Karpas-422 (cell line): ENCODE measurements around the gene AMER1. TPM values are rescaled to one million over a fixed set of nuclear protein-coding genes. Genes with fewer than 3 reads are reported as not detected.

Source experiments
- DNase-seq: peaks from one replicate; pipeline ENCODE4 v3.0.0-alpha.2; 2015
- H2AFZ ChIP-seq: fragments of 200-600 bp; sonication (generic); 2 replicates; pipeline ENCODE4 v1.6.1; 2014; ENCODE audit warnings: antibody characterized with exemption, low read length, mixed read lengths
- H3K27ac ChIP-seq: fragments of 200-600 bp; sonication (generic); 2 replicates; pipeline ENCODE4 v1.5.1; 2014; ENCODE audit warnings: mild to moderate bottlenecking, low read length, moderate library complexity
- H3K27me3 ChIP-seq: fragments of 200-600 bp; sonication (generic); 2 replicates; pipeline ENCODE4 v1.6.1; 2014; ENCODE audit warnings: low read length, mixed read lengths
- H3K36me3 ChIP-seq: fragments of 200-600 bp; sonication (generic); 2 replicates; pipeline ENCODE4 v1.6.1; 2014; ENCODE audit warnings: low read length, mixed read lengths; ENCODE audit not compliant: insufficient read depth
- H3K4me1 ChIP-seq: fragments of 200-600 bp; sonication (generic); 2 replicates; pipeline ENCODE4 v1.6.1; 2014; ENCODE audit warnings: mild to moderate bottlenecking, low read length, mixed read lengths
- H3K4me2 ChIP-seq: fragments of 200-600 bp; sonication (generic); 2 replicates; pipeline ENCODE4 v1.6.1; 2014; ENCODE audit warnings: low read length, low read depth, mild to moderate bottlenecking; ENCODE audit not compliant: poor library complexity, severe bottlenecking
- H3K4me3 ChIP-seq: fragments of 200-600 bp; sonication (generic); 2 replicates; pipeline ENCODE4 v1.5.1; 2014; ENCODE audit warnings: mild to moderate bottlenecking, antibody characterized with exemption, low read length, mixed read lengths
- H3K79me2 ChIP-seq: fragments of 200-600 bp; sonication (generic); 2 replicates; pipeline ENCODE4 v1.6.1; 2014; ENCODE audit warnings: mild to moderate bottlenecking, low read length, mixed read lengths
- H3K9ac ChIP-seq: fragments of 200-600 bp; sonication (generic); 2 replicates; pipeline ENCODE4 v1.6.0; 2014; ENCODE audit warnings: low read length
- H3K9me2 ChIP-seq: fragments of 200-600 bp; sonication (generic), shearing (Covaris generic); replicated peaks from 2 replicates; pipeline ENCODE4 v1.6.0; 2014; ENCODE audit warnings: mild to moderate bottlenecking, low read length, moderate library complexity; ENCODE audit not compliant: insufficient read depth
- H3K9me3 ChIP-seq: fragments of 300-700, 200-600 bp; sonication (generic); 2 replicates; pipeline ENCODE4 v1.6.1; 2014; ENCODE audit warnings: low read length, mixed read lengths
- H4K20me1 ChIP-seq: fragments of 200-600 bp; sonication (generic); 2 replicates; pipeline ENCODE4 v1.6.1; 2014; ENCODE audit warnings: mild to moderate bottlenecking, antibody characterized with exemption, low read length, low read depth; ENCODE audit not compliant: insufficient read depth
- total RNA-seq: library from RNA; depleted of rRNA; stranded (reverse); fragments of >200 nt; shearing (Covaris generic); gene quantifications from 2 replicates; pipeline ENCODE4 v1.2.3, GENCODE V29; 2014; ENCODE audit warnings: low replicate concordance

AMER1 gene
- total RNA-seq, 1 experiment from 2014 or later: 3.1 TPM

DNA sequence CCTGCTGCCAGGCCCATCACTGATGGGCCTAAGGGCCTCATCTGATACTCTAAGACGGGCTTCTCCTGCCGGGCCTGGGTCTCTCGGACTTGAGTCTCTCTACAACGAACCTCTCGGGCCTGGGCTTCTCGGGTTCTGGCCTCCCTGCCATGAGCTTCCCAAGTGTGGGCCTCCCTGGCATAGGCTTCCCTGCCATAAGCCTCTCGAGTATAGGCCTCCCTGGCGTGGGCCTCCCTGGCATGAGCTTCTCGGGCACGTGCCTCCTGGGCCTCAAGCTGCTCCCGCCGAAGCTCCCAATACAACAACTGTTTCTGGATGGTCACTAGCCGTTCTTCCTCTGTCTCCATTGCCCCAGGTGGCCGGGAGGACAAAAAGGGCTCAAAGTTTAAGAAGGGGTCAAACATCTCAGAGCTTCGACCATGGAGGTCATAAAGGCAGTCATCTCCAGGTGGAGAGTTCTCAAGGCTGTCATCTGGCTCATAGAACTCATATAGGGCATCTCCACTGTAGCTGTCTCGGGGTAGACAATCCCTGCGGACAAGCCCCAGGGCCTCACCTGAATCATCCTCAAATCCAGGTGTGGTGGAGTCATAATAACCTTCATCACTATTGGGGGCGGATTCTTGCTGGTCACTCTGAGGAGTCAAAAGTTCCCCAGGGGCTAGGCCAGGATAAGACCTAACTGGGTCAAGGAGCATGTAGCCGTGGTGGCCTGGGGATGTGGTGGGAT lies 14.1 kb downstream of the AMER1 start:
- Histone ChIP-seq H3K36me3 (no peaks in the 10 kb centered on the region), H3K4me3 (no peak overlapping the region), H3K9me3 (no peaks in the 10 kb centered on the region; the same call in 1 of the 2 replicates), H2AFZ (no peak overlapping the region), H4K20me1 (no peaks in the 10 kb centered on the region), H3K9ac (no peak overlapping the region), H3K27ac (no peak overlapping the region), H3K4me2 (no peak overlapping the region), H3K9me2 (no peaks in the 10 kb centered on the region), H3K27me3 (no peaks in the 10 kb centered on the region), H3K4me1 (peaks cover 7% of the 10 kb centered on the region), H3K79me2 (peaks cover 7% of the 10 kb centered on the region; the same call in 1 of the 2 replicates)
- DNase-seq: no peak

DNA sequence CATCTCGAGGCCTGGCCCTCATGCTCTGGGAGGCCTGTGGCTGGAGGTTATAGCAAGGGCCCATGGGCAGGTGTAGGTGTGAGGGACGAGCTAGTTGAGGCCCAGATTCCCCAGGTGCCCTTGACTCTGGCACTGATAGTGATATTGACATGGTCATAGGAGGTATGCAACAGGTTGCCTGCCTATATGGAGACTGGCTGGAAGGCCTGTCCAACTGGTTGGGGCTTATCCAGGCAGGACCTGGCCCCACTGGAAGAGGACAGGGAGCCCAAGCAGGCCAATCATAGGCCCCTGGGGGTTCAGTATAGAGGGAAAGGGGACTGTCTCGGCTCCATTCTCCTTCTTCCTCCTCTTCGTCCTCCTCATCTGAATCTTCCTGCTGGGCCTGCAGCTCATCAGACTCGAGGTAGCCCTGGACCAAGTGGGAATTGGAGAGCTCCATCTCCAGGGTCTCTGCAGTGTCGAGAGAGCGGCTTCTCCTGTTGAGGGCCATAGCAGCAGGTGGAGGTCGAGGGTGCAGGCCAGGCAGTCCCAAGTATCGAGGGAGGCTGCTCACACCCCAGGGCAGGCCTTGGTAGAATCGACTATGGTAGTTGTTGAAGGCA lies 15.3 kb downstream of the AMER1 start:
- H3K27ac ChIP-seq: no peak overlapping the region
- no peaks in the 10 kb centered on the region for H3K9me2 ChIP-seq
- no peak overlapping the region for H3K4me2 ChIP-seq
- no peak overlapping the region for H3K9ac ChIP-seq
- H4K20me1 ChIP-seq: no peaks in the 10 kb centered on the region
- no peak overlapping the region for H3K4me3 ChIP-seq
- H3K9me3 ChIP-seq: no peaks in the 10 kb centered on the region; the same call in 1 of the 2 replicates
- peaks cover 7% of the 10 kb centered on the region for H3K4me1 ChIP-seq
- H2AFZ ChIP-seq: no peak overlapping the region
- H3K79me2 ChIP-seq: peaks cover 6% of the 10 kb centered on the region; the same call in 1 of the 2 replicates
- H3K27me3 ChIP-seq: no peaks in the 10 kb centered on the region
- no peaks in the 10 kb centered on the region for H3K36me3 ChIP-seq
- DNase-seq: no peak

DNA sequence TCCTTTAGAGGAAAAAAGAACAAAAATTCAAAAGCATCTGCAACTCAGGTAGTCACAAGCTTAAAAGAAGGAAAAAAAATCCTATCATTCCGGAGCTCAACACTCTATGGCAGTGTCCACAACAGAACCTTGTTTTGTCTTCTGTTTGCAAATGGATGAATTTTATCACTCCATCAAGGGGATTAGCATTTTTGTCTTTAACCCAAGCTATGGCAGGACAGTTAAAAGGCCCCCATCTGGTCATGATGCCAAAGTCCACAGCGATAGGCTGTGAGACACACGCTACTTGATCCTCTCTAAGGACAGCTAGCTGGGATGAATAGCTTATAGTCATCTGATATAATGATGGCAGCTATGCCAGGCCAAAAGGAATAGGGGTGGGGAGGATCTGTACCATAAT lies 16.6 kb downstream of the AMER1 start:
- H3K27ac ChIP-seq: no peak overlapping the region
- H3K4me1 ChIP-seq: peaks cover 7% of the 10 kb centered on the region
- no peaks in the 10 kb centered on the region for H3K9me2 ChIP-seq
- no peak overlapping the region for H2AFZ ChIP-seq
- no peaks in the 10 kb centered on the region; the same call in 1 of the 2 replicates for H3K9me3 ChIP-seq
- no peak overlapping the region for H3K4me3 ChIP-seq
- no peaks in the 10 kb centered on the region for H3K36me3 ChIP-seq
- H4K20me1 ChIP-seq: no peaks in the 10 kb centered on the region
- H3K27me3 ChIP-seq: no peaks in the 10 kb centered on the region
- no peak overlapping the region for H3K4me2 ChIP-seq
- DNase-seq: no peak
- H3K9ac ChIP-seq: no peak overlapping the region
- no peaks in the 10 kb centered on the region for H3K79me2 ChIP-seq

DNA sequence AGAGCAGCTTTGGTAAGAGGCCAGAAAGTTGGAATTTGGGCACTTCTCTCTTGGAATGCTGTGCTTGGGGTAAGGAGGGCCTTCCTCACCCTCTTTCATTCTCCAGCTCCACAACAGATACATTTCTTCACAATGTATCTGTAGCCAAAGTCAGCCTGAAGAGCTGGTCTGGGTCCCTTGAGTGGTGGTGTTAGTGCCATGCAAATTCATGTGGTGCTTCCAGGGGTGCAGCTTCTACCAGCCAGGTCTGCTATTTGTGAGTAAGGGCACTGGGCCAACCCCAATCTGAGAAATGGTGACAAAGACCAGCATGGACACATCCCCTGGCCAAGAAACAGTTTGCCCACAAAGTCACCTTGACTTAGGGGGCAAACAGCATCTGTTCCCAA lies 17.8 kb downstream of the AMER1 start:
- no peak overlapping the region for H3K4me3 ChIP-seq
- H3K79me2 ChIP-seq: no peaks in the 10 kb centered on the region
- no peak overlapping the region for H2AFZ ChIP-seq
- no peak overlapping the region for H3K9ac ChIP-seq
- no peaks in the 10 kb centered on the region for H4K20me1 ChIP-seq
- H3K27me3 ChIP-seq: no peaks in the 10 kb centered on the region
- no peaks in the 10 kb centered on the region; the same call in 1 of the 2 replicates for H3K9me3 ChIP-seq
- no peak for DNase-seq
- H3K4me1 ChIP-seq: peaks cover 7% of the 10 kb centered on the region
- H3K4me2 ChIP-seq: no peak overlapping the region
- no peaks in the 10 kb centered on the region for H3K9me2 ChIP-seq
- no peak overlapping the region for H3K27ac ChIP-seq
- no peaks in the 10 kb centered on the region for H3K36me3 ChIP-seq

DNA sequence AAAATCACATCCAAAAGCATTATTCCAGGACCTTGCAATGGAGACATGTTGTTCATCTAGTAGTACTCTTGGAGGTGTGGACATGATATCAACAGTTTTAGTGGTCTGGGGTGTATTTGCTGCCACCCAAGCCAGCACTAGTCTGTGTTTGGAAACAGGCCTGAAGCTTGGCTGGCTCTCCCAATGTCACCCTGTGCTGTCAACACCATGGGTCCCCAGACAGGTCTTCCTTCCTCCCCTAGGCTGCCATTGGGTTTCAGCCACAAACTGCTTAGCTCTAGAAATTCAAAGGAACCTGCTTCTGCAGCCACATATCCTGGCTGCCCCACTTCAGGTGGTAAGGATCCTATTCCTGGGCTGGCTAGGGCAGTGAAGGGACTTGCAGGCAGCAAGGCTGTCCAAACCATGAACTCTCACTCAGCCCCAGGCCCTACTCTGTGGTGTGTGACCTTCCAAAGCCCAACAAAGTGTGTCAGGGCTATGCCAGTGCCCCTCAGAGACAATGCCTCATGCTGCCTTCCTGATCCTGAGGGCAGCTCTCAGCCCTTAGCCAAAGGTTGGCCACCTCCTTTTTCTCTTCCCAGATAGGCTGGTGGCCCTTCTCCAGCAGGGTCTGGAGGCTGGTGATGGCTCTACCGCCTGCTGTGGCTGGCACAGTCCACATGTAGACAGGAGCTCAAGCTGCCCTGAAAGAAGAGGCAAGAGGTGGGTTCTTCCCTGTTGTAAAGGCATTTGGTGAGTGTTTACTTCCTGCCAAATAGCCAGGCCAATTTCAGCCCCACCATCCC lies 18.3 kb downstream of the AMER1 start:
- Histone ChIP-seq H3K4me2 (no peak overlapping the region), H3K9ac (no peak overlapping the region), H3K9me3 (no peaks in the 10 kb centered on the region; the same call in 1 of the 2 replicates), H4K20me1 (no peaks in the 10 kb centered on the region), H3K4me3 (no peak overlapping the region), H3K27ac (no peak overlapping the region), H3K79me2 (no peaks in the 10 kb centered on the region), H2AFZ (no peak overlapping the region), H3K4me1 (peaks cover 7% of the 10 kb centered on the region), H3K36me3 (no peaks in the 10 kb centered on the region), H3K27me3 (no peaks in the 10 kb centered on the region), H3K9me2 (no peaks in the 10 kb centered on the region)
- DNase-seq: no peak

DNA sequence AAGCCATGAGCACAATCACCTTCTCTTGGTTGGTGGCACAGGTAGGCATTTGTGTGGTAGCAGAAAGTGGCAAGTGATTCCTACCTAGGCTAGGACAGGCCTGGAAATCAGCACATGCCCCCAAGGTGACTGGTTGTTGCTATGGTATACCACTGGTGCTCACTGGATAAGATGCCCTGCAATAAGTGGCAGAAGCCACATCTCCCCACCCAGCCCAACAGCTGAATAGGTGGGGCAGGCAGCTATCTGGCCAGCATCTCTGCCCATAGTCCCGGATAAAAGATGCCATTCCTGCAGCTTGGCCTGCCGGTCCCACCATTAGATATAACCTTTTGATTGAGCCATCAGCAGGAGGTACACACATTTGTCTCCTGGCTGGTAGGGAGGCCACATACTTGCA lies 21.1 kb downstream of the AMER1 start:
- no peaks in the 10 kb centered on the region for H3K79me2 ChIP-seq
- no peaks in the 10 kb centered on the region for H3K27me3 ChIP-seq
- H3K36me3 ChIP-seq: no peaks in the 10 kb centered on the region
- H3K9me2 ChIP-seq: no peaks in the 10 kb centered on the region
- no peak overlapping the region for H3K9ac ChIP-seq
- H3K27ac ChIP-seq: no peak overlapping the region
- no peaks in the 10 kb centered on the region for H4K20me1 ChIP-seq
- no peak overlapping the region for H3K4me2 ChIP-seq
- no peak overlapping the region for H2AFZ ChIP-seq
- no peak overlapping the region for H3K4me3 ChIP-seq
- peaks cover 7% of the 10 kb centered on the region for H3K4me1 ChIP-seq
- H3K9me3 ChIP-seq: no peaks in the 10 kb centered on the region
- DNase-seq: no peak

DNA sequence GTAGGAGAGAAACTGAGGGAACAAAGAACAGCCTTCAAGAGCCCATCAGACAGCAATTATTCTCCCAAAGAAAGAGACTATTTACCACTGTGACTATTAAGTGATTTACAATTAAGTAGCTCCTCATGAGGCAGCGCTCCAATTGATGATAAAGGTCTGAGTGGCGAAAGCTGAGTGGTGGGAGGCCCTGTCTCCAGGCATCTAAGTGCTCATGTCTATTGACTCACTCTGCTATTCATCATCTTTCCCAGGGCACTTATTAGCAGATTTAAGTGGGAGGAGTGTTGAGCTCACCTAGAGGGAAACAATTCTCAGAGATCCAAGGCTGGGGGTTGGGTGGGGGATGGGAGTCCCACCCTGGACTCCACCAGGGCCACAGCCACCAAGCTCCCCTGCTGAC lies 23.3 kb downstream of the AMER1 start:
- DNase-seq: no peak
- Histone ChIP-seq H3K36me3 (no peaks in the 10 kb centered on the region), H3K4me1 (no peaks in the 10 kb centered on the region), H3K79me2 (no peaks in the 10 kb centered on the region), H3K9ac (no peak overlapping the region), H3K4me2 (no peak overlapping the region), H4K20me1 (no peaks in the 10 kb centered on the region), H3K4me3 (no peak overlapping the region), H3K27ac (no peak overlapping the region), H3K9me3 (no peaks in the 10 kb centered on the region), H3K9me2 (no peaks in the 10 kb centered on the region), H2AFZ (no peak overlapping the region), H3K27me3 (no peaks in the 10 kb centered on the region)

DNA sequence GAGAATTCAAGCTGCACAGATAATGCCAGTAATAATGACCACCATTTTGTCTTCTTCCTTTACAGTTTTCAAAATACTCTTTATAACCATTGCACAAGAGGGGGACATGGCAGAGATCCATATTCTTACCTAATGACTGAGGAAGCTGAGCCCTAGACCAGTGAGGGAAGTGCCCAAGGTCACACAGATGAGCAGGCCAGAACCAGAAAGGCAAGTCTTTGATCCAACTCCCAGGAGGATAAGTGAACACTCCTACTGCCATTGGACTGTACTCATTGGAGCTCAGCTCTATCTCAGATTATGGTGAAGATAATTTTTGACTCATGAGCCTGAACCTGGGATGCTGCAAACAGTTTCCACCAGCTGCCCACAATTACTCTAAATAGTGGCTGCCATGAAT lies 28.6 kb downstream of the AMER1 start:
- no peak overlapping the region for H2AFZ ChIP-seq
- no peaks in the 10 kb centered on the region for H3K36me3 ChIP-seq
- H4K20me1 ChIP-seq: no peaks in the 10 kb centered on the region
- no peak for DNase-seq
- H3K9ac ChIP-seq: no peak overlapping the region
- H3K4me3 ChIP-seq: no peak overlapping the region
- H3K9me2 ChIP-seq: no peaks in the 10 kb centered on the region
- H3K79me2 ChIP-seq: no peaks in the 10 kb centered on the region
- no peaks in the 10 kb centered on the region for H3K9me3 ChIP-seq
- H3K4me2 ChIP-seq: no peak overlapping the region
- no peak overlapping the region for H3K27ac ChIP-seq
- no peaks in the 10 kb centered on the region for H3K27me3 ChIP-seq
- no peaks in the 10 kb centered on the region for H3K4me1 ChIP-seq
